CD4-positive, alpha-beta T cell treated with Interleukin-10 for 1 hour (primary cell): ENCODE measurements around the gene TNIK.

Experiments used
- DNase-seq: peaks from one replicate; pipeline ENCODE4 v3.0.0-alpha.2; 2020

Gene TNIK

GRCh38 chr3:171334465-171334811, 125.8 kb downstream of the TNIK start:
- no peak for DNase-seq

GRCh38 chr3:171333784-171334464, 126.3 kb downstream of the TNIK start:
- DNase-seq: no peak

- DNase-seq: no peak
Measured at GRCh38 chr3:171330938-171331337, 129.3 kb downstream of the TNIK start.

- no peak for DNase-seq
Measured at GRCh38 chr3:171329746-171330145, 130.5 kb downstream of the TNIK start.

- DNase-seq: peak; percentile 65
Measured at GRCh38 chr3:171328419-171329082, 131.7 kb downstream of the TNIK start.

- DNase-seq: no peak
Measured at GRCh38 chr3:171327441-171328174, 132.6 kb downstream of the TNIK start.

GRCh38 chr3:171326717-171327440, 133.3 kb downstream of the TNIK start:
- DNase-seq: no peak

- DNase-seq: no peak
Measured at GRCh38 chr3:171323938-171324536, 136.2 kb downstream of the TNIK start.

- DNase-seq: no peak
Measured at GRCh38 chr3:171321559-171322360, 138.4 kb downstream of the TNIK start.

- no peak for DNase-seq
Measured at GRCh38 chr3:171320750-171321558, 139.3 kb downstream of the TNIK start.

- no peak for DNase-seq
Measured at GRCh38 chr3:171317171-171317570, 143.0 kb downstream of the TNIK start.

- no peak for DNase-seq
Measured at GRCh38 chr3:171315919-171316318, 144.3 kb downstream of the TNIK start.

GRCh38 chr3:171315101-171315500, 145.1 kb downstream of the TNIK start:
- no peak for DNase-seq

GRCh38 chr3:171314341-171314740, 145.9 kb downstream of the TNIK start:
- DNase-seq: no peak

GRCh38 chr3:171313702-171314101, 146.5 kb downstream of the TNIK start:
- DNase-seq: no peak

GRCh38 chr3:171312741-171313140, 147.5 kb downstream of the TNIK start:
- no peak for DNase-seq

GRCh38 chr3:171311784-171312183, 148.4 kb downstream of the TNIK start:
- no peak for DNase-seq

GRCh38 chr3:171309906-171310359, 150.3 kb downstream of the TNIK start:
- no peak for DNase-seq

- DNase-seq: no peak
Measured at GRCh38 chr3:171307988-171308387, 152.2 kb downstream of the TNIK start.

- DNase-seq: no peak
Measured at GRCh38 chr3:171307046-171307585, 153.1 kb downstream of the TNIK start.

- DNase-seq: no peak
Measured at GRCh38 chr3:171306631-171307030, 153.6 kb downstream of the TNIK start.
